GM18508 (cell line): ENCODE results near the gene ABL2.
"Not testable (repeated sequence)": the region's sequence is repeated elsewhere in the genome, so short reads cannot be mapped to it uniquely, and the experiment has no call there.

Experiments used
- ATAC-seq: cut with Tn5 transposase; IDR thresholded peaks from one replicate; pipeline ENCODE4 v1.9.1; 2021; ENCODE audit warnings: moderate number of reproducible peaks; ENCODE audit not compliant: insufficient read depth, unreplicated experiment

Gene ABL2

DNA sequence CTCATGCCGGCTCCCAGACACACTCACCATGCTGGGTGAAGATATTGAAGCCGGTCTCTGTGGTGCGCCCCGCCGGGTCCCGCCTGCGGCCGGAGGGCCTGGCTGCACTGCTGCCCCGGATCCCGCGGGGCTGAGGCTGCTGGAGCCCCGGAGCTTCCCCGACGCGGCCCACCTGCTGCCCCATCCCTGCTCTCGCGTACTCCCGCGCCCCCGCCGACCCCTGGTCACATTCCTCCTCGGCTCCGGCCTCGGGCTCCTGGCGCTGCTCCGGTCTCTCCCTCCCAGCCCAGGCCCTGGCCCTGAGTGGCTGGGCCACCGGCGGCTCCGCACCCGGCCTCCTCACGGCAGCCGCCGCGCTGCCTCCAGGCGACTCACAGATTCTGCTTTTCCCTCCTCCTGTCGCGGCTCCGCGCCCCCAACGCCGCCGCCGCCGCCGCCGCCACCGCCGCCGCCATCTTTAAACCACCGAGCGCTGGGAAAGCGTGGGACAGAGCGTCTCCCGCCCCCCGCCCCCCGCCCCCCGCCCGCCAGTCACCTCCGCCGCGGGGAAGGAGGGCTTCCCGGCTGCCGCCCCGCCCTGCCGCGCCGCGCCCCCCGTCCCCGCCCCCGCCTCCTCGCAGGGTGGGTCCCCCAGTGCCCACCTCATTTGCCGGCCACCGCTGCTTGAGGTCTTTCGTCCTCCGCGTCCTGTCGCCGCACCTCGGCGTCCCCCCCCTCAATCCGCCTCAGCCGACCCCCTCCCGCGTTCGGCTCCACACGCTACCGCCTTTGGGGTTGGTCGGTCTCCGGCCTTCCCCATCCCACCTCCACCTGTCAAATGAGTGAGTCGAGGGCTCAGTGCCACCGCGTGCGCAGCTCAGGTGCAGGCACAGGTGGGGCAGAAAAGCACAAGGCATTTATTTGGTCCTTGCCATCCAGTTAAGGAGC is at the start of gene ABL2:
Gene ABL2 (minus strand): TSS at position 464 of the 927 bp plus-strand sequence. CDS start 280 bp downstream, at position 184.
- no peak for ATAC-seq

DNA sequence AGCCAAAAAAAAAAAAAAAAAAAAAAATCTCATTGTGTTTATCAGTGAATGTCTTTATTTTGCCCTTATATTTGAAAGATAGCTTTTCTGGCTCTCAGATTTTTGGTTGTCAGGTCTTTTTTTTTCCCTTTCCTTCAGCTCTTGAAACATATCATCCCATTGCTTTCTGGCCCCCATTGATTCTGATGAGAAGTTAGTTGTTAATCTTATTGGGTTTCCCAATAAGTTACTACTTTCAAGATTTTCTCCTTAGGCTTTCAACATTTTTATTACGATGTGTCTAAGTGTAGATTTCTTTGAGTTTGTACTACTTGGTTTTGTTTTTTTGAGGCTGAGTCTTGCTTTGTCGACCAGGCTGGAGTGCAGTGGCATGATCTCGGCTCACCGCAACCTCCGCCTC is 49.4 kb upstream of the ABL2 start:
- ATAC-seq, result no peak

DNA sequence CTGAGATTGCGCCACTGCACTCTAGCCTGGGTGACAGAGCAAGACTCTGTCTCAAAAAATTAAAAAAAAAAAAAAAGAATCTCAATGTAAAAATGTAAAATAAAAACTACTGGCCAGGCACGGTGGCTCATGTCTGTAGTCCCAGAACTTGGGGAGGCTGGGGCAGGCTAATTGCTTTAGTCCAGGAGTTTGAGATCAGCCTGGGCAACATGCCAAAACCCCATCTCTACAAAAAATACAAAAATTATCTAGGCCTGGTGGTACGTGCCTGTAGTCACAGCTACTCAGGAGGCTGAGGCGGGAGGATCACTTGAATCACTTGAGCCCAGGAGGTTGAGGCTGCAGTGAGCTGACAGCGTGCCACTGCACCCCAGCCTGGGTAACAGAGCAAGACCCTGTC is 44.9 kb upstream of the ABL2 start:
- not testable (repeated sequence) for ATAC-seq

DNA sequence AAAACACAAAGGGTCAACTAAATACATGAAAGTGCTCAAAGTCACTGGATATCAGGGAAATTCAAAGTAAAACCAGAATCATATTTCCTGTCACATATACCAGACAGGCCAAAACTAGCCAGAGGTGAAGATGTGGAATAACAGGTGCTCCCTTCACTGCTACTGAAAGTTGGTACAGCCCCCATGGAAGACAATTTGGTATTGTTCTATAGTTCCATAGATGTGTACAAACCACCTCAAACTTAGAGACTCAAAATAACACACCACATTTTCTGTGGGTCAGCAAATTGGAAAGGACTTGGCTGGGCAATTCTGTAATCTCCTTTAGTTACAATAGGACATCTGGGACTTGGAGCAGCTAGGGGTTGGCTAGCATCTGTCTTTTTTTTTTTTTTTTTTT is 39.6 kb upstream of the ABL2 start:
- no peak for ATAC-seq

DNA sequence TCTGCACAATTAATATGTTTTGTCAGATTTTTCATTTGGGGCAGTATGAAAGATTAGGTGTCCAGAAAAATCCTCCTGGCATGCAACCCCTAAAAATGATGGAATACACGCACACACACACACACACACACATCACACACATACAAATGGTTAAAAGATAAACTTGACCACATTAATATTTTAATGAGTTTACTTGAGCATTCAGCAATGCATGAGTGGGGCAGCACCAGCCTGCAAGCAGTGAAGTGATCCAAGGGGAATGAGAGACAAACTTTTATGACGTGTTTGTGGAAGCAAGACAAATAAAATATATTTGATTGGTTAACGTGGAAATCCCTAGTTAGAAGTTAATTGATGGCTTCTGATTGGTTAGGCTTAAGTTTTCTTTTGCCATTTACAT is 35.0 kb upstream of the ABL2 start:
- ATAC-seq, result no peak

DNA sequence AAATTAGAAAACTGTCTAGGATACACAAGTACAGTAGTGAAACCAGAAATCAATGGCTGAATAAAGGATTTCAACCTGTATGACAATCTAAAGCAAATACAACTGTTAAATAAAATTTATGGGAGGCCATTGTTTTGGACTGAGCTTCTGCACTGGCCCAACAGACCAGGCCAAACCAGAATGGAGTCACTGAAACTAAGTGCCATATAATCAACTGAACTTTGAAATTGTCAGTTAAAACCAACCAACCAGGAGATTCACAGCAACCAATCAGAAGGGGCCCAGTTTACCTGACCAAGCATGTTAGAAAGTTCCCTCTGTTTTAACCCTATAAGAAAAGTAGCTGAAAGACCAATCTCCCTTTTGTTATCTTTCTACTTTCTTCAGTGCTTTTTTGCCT is 33.6 kb upstream of the ABL2 start:
- no peak for ATAC-seq

DNA sequence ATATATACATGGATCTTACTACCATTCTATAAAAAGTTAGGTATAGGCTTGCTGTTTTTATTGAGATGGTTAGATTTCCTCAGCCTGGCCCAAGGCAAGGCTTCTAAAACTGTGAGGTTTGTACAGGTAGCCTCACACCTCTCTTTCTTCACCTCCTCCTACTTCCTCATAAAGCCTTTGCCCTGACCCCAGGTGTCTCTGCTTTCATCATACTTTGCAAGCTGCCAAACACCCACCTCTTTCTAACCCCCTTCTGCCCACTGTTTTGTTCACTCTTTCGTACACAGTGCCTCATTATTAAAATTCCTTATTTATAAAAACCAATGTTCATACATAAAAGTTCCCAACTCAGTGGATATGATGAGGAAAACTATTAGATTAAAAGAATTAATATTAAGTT is 32.7 kb upstream of the ABL2 start:
- no peak for ATAC-seq

DNA sequence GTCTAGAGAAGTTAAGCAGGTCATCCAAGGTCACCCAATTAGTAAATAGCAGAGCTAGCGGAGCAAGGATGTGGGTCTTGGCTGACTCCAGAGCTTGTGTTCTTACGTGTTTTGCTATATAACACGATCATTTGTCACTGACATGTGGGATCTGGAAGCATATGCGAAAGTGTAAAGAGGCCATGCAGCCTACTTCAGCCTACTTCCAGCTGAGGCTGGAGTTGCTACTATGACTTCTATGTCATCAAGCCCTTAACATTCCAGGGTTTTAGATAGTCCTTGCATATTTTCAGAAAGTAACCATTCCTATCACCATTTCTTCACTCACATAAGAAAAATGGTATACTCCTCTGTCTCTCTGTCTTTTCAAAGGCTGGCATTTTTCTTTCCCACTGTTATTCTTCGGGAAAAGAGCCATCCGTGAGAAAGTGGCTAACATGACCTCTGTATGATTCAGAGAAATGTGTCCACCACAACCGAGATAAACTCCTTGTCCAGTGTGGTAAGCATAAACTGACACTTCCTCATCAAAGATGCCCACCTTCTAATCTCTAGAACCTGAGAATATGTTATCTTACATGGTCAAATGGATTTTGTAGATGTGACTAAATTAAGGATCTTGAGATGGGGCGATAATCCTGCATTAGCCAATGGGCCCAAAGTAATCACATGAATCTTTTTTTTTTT is 24.0 kb upstream of the ABL2 start:
- ATAC-seq, result no peak

DNA sequence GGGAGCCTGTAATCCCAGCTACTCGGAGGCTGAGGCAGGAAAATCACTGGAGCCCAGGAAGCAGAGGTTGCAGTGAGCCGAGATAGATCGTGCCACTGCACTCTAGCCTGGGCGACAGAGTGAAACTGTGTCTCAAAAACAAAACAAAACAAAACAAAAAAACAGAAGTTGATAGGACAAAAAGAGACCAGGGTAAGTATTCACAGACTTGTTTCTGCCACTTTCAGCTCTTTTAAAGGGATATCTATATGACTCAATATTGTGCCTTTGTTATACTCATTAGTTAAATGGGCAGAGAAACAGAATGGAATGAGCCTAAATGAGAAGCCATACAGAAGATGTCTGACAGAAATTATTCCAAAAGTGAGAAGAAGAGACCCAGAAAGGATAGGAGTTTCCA is 23.1 kb upstream of the ABL2 start:
- ATAC-seq, result no peak

DNA sequence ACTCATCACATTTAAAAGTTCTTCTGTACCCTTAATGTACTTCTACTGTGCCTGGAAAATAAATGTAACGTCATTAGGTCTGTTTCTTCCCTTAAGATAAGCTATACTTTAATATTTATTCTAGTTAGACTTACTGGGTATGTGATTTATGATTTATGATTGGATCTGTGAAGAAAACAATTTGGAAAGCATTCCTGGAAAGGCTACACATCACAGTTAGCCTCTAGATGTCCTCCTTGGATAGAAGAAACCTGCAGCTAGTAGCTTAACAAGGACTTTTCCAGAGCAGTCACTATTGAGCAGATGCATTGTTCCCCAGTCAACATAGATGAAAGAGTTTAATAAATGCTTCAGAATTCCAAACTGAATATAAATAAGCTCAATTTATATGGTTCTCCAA is 22.2 kb upstream of the ABL2 start:
- ATAC-seq, result no peak

DNA sequence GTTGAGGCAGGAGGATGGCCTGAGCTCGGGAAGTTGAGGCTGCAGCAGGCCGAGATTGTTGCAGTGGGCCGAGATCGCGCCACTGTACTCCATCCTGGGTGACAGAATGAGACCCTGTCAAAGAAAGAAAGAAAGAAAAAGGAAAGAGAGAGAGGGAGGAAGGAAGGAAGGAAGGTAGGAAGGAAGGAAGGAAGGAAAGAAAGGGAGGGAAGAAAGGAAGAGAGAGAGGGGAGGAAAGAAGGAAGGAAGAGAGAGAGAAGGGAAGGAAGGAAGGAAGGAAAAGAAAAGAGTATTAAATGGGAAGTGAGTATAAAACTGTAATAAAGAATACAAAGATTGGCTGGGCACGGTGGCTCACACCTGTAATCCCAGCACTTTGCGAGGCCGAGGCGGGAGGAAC is 18.4 kb upstream of the ABL2 start:
- ATAC-seq, result no peak

DNA sequence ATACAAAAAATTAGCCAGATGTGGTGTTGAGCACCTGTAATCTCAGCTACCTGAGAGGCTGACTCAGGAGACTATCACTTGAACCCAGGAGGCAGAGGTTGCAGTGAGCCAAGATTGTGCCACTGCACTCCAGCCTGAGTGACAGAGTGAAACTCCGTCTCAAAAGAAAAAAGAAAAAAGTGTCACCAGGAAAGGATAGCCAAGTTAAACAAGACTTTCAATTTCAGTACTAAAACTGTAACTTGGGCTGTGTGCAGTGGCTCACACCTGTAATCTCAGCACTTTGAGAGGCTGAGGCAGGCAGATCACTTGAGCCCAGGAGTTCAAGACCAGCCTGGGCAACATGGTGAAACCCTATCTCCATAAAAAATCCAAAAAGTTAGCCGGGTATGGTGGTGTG is 15.9 kb upstream of the ABL2 start:
- not testable (repeated sequence) for ATAC-seq

DNA sequence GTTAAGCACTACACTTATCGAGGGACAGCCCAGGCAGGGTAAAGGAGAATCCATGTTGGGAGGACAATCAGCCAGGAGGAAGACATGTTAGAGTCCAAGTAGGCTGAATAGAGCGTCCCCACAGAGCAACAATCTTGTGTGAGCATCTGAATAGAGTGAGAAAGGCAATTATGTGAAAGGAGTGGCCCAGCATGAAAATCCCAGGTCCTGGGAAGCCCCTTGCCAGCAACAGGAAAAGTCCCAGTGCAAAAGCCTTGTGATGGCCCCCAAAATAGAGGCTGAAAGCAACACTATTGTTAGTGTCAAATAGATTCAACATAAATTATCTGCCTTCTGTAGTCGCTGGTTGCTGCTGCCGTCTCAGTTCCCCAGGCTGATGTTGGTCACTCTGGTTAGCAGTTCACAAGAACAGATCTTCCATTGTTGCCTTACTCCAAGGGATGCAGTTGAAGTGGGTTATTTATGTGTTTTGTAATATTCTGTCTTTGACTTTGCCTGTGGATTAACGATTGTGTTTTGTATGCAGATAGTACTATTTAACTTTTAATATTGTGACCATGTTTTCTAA is 12.1 kb upstream of the ABL2 start:
- no peak for ATAC-seq

DNA sequence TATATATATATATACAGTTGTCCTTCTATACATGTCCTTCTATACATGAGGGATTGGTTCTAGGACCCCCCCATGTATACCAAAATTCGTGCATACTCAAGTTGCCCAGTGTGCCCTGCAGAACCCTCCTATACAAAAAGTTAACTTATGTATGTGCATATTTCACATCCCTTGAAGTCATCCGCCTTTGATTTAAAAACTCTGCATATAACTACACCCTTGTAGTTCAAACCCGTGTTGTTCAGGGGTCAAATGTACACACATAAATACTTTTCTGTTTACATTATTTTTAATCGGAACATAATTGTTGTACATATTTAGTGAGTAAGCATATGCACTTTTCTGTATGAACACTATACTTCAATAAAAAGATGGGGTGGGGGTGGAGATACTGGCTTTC is 7.7 kb upstream of the ABL2 start:
- ATAC-seq, result no peak

DNA sequence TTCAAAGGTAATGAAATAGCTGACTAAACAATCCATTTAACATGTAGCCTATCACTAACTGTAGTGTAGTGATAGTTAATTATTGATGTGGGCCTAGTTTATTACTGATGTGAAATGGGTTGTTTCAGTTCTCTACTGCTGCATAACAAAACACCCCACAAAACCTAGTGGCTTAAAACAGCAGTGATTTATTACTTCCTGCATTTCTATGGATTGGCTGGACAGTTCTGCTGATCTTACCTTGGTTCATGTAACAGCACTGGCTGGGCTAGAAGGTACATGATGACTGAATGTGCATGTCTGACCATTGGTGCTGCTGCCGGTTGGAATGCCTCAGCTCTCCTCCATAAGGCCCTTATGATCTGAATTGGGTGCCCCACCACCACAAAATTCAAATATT is 5.4 kb upstream of the ABL2 start:
- no peak for ATAC-seq

DNA sequence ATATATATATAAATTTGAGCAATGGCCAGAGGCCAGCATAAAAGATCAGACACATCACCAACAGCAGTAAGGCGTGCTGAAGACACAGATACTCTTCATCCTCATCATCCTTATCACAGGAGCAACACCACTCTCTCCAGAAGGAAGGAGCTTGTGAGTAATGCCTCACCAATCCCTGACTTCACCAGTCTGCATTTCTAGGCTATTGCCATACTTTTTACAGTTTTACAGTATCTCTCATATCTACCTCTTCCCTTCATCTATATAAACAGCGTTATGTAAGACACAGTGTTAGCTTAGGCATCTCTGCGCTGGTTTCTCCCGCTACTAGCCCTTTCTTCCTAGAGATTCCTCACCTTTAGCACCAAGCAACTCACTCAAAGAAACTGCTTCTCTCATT is 2.4 kb upstream of the ABL2 start:
- ATAC-seq, result no peak

DNA sequence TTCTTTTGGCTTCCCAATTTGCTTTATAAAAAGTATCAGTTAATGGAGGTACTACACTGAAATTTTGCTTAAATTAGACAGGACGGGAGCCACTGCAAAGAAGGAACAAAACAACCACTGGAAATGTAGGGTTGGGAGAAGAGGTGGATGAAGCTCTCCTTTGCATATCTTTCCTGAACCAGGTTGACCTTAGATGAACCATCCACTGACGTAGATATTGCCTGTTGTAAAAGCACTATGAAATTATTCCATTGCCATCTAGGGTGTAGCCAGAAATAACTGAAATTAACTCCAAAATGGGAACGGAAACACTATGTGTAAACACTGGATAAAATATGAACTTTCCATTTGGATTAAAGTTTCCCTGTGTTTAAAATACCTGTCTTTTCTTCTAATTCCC is 1.2 kb upstream of the ABL2 start:
- no peak for ATAC-seq

DNA sequence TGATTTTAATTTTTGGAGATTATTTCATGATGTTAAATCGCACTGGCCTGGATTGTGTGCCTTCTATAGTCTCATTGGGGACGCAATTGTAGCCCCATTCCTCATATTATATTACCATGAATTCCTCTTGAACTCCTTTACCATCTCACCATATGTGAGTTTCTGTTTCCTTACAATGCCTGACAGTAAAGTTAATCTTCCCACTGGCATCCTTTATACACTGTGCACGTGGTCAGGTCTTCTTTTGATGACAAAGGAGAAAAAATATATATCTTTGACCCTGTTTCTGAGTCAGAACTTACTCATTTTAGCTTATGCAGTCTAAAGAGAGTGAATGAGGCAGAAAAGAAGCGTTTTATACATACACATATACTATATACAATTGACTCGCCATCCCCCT is 774 bp upstream of the ABL2 start:
- ATAC-seq, result no peak

DNA sequence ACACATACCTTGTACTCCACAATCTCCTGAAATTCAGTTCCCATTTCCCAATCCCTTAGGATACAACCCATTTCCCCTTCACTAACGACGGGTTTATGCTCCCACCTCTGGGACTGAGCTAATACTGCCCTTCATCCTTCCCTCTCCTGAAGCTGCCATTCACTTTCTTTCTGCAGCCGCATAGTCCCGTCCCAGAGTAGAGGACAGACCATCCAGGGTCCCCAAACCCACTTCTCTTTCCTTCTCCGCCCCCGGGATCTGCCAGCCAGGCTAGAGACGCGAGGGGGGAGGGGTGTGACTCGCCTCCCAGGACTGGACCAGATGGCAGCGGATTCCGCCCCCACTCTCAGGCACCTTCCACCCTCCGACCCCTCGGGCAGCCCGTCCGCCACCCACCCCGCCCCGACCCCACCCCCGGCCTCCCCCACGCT is 679 bp downstream of the ABL2 start:
- no peak for ATAC-seq

DNA sequence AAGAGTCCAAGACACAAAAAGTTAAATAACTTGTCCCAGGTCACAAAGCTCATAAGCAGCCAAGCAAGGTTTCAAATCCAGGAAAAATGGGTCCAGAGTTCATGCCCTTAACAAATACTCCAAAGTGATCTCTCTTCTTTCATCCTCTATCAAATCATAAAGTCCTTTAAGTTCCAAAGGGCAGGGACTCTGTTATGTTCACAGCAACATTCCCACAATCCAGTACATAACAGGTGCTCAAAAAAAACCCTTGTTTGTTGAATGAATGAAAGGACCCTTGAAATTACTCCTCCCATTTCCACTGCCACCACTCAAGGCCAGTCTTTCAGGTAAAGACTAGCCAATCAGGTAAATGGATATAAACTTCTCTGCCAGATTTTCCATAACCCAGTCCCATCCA is 2.7 kb downstream of the ABL2 start:
- no peak for ATAC-seq

DNA sequence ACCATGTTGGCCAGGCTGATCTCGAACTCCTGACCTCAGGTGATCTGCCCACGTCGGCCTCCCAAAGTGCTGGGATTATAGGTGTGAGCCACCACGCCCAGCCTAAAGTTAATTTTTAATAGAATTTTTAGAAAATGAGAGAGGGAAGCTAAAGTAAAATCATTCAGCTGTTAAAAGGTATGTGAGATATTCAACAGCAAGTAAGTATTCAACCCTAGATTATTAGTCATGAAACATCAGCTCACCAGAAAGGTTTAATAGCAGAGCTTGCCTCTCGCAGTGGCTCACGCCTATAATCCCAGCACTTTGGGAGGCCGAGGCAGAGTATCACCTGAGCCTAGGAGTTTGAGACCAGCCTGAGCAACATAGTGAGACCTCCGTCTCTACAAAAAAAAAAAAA is 5.0 kb downstream of the ABL2 start:
- not testable (repeated sequence) for ATAC-seq
